Skeletal muscle cell (primary cell): ENCODE data around the gene LIF.
"Not testable (repeated sequence)": the region's sequence is repeated elsewhere in the genome, so short reads cannot be mapped to it uniquely, and the experiment has no call there.

Experiments used
- DNase-seq: peaks from one replicate; pipeline ENCODE4 v3.0.0-alpha.2; 2010; ENCODE audit warnings: low read depth
- H3K4me3 ChIP-seq: 2 replicates; pipeline ENCODE4 v1.5.1; 2011; ENCODE audit warnings: low read depth, mild to moderate bottlenecking, control low read depth, low read length, moderate library complexity

The LIF gene

GRCh38 chr22:30216710-30217109 is 29.8 kb downstream of the LIF start:
- no peak overlapping the region for H3K4me3 ChIP-seq
- no peak for DNase-seq

- DNase-seq, H3K4me3 ChIP-seq: not testable (repeated sequence)
These were observed 30.3 kb downstream of the LIF start for GRCh38 chr22:30216272-30216671.

GRCh38 chr22:30214703-30215407 is 31.7 kb downstream of the LIF start:
- H3K4me3 ChIP-seq, result no peak overlapping the region
- no peak for DNase-seq

GRCh38 chr22:30212996-30213441 is 33.5 kb downstream of the LIF start:
- DNase-seq, result no peak

GRCh38 chr22:30212363-30212995 is 34.1 kb downstream of the LIF start:
- peak; percentile 75 for DNase-seq
- no peak overlapping the region for H3K4me3 ChIP-seq

More at GRCh38 chr22:30212996-30213441, 33.5 kb downstream of the LIF start:
- H3K4me3 ChIP-seq, result no peak overlapping the region

- no peak for DNase-seq
- no peak overlapping the region for H3K4me3 ChIP-seq
These were observed 35.3 kb downstream of the LIF start for GRCh38 chr22:30211124-30211820.

GRCh38 chr22:30210235-30210909 is 36.2 kb downstream of the LIF start:
- DNase-seq, result no peak

GRCh38 chr22:30209642-30210041 is 36.9 kb downstream of the LIF start:
- no peak overlapping the region for H3K4me3 ChIP-seq
- DNase-seq, result no peak

More at GRCh38 chr22:30210235-30210909, 36.2 kb downstream of the LIF start:
- H3K4me3 ChIP-seq, result no peak overlapping the region

GRCh38 chr22:30208631-30209603 is 37.6 kb downstream of the LIF start:
- no peak overlapping the region for H3K4me3 ChIP-seq
- DNase-seq, result peak; percentile 51

- no peak overlapping the region for H3K4me3 ChIP-seq
- peak; percentile 93 for DNase-seq
These were observed 39.6 kb downstream of the LIF start for GRCh38 chr22:30206944-30207343.

- no peak overlapping the region for H3K4me3 ChIP-seq
- DNase-seq, result peak; percentile 99
These were observed 41.1 kb downstream of the LIF start for GRCh38 chr22:30205281-30206115.

GRCh38 chr22:30204742-30205111 is 41.8 kb downstream of the LIF start:
- DNase-seq, result peak; percentile 69
- no peak overlapping the region for H3K4me3 ChIP-seq

GRCh38 chr22:30204015-30204741 is 42.4 kb downstream of the LIF start:
- DNase-seq, result no peak
- no peak overlapping the region for H3K4me3 ChIP-seq

GRCh38 chr22:30202531-30203006 is 44.0 kb downstream of the LIF start:
- DNase-seq, result no peak
- H3K4me3 ChIP-seq, result no peak overlapping the region

- DNase-seq, result peak; percentile 75
- no peak overlapping the region for H3K4me3 ChIP-seq
These were observed 44.6 kb downstream of the LIF start for GRCh38 chr22:30201945-30202344.

GRCh38 chr22:30200905-30201304 is 45.7 kb downstream of the LIF start:
- H3K4me3 ChIP-seq, DNase-seq: not testable (repeated sequence)

- no peak for DNase-seq
- no peak overlapping the region for H3K4me3 ChIP-seq
These were observed 47.6 kb downstream of the LIF start for GRCh38 chr22:30198921-30199320.
